ENCODE measurements around the gene TNS3. TPM values are rescaled to one million over a fixed set of nuclear protein-coding genes. Genes with fewer than 3 reads are reported as not detected.

Gene TNS3
- total and polyA plus RNA-seq, 2 donors (not counting 3 experiments of a cell fraction or from before 2014, with no cell fraction given), result 10.4 to 45.1 TPM

DNA sequence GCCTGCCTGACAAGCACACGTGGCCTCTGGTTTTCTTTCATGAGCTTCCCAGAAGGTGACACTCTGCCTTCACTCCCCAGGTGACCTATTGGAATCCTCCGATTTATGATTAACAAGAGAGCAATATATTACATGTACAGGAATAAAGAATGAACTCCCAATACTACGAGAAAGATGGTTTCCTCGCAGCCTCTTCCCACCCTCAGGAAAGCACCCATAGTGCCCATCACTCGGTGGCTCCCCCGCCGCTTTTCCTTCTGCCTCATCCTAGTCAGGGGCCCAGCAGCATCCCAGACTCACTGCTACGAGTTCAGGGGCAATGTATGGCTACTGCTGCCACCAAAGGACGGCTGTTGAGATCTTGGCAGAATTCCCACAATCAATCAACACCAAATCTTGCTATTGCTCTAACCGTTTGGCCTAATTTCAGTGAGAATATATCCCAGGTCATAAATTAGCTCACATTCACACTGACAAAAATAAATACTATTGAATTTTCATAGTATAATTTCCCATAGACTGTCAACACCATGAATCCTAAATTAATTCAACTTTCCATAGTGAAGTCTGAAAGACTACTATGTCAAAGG is 196.3 kb downstream of the TNS3 start:
- no peaks in the 10 kb centered on the region for H4K20me1 ChIP-seq (replicated peaks; ENCODE audit: control insufficient read depth, extremely low read depth, insufficient read depth, low read length)
- H2AFZ ChIP-seq (ENCODE audit: low read depth, low read length), result no peak overlapping the region
- H3K4me2 ChIP-seq (ENCODE audit: insufficient read depth, low read length), result no peak overlapping the region
- TF ChIP-seq POLR2AphosphoS5 (IDR thresholded peaks at IDR 0.05; ENCODE audit: insufficient read depth, low read depth, low read length), result no peak
- no peak for TF ChIP-seq EZH2 (IDR thresholded peaks at IDR 0.05; ENCODE audit: borderline replicate concordance, low read depth, low read length, severe bottlenecking)
- TF ChIP-seq, protein P1, sequence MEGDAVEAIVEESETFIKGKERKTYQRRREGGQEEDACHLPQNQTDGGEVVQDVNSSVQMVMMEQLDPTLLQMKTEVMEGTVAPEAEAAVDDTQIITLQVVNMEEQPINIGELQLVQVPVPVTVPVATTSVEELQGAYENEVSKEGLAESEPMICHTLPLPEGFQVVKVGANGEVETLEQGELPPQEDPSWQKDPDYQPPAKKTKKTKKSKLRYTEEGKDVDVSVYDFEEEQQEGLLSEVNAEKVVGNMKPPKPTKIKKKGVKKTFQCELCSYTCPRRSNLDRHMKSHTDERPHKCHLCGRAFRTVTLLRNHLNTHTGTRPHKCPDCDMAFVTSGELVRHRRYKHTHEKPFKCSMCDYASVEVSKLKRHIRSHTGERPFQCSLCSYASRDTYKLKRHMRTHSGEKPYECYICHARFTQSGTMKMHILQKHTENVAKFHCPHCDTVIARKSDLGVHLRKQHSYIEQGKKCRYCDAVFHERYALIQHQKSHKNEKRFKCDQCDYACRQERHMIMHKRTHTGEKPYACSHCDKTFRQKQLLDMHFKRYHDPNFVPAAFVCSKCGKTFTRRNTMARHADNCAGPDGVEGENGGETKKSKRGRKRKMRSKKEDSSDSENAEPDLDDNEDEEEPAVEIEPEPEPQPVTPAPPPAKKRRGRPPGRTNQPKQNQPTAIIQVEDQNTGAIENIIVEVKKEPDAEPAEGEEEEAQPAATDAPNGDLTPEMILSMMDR (IDR thresholded peaks at IDR 0.05; ENCODE audit: extremely low read depth in 1 of 2, insufficient read depth in 1 of 2, low read depth in 1 of 2, low read length in 2 of 2), result no peak
- no peak for TF ChIP-seq GATA2 (IDR thresholded peaks at IDR 0.05; ENCODE audit: insufficient read depth, insufficient read length, low read depth, low read length)
- TF ChIP-seq, protein P2, sequence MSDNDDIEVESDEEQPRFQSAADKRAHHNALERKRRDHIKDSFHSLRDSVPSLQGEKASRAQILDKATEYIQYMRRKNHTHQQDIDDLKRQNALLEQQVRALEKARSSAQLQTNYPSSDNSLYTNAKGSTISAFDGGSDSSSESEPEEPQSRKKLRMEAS (IDR thresholded peaks at IDR 0.05; ENCODE audit: insufficient read depth, insufficient read length), result no peak
- TF ChIP-seq FOS (IDR thresholded peaks at IDR 0.05; ENCODE audit: borderline replicate concordance, insufficient read depth, low read length), result no peak
- no peaks in the 10 kb centered on the region for H3K27me3 ChIP-seq (ENCODE audit: control insufficient read depth in 2 of 2, insufficient read depth in 2 of 2, low read length in 2 of 2)
- intact Hi-C loops (cut with micrococcal nuclease) (no loop called here), dilution Hi-C loops (cut with MboI; ENCODE audit: extremely low pct_ligation_motif_present, low sequenced_read_pairs) (no loop called here)
- H3K36me3 ChIP-seq (ENCODE audit: control insufficient read depth in 2 of 2, extremely low read depth in 1 of 2, insufficient read depth in 2 of 2, low read length in 2 of 2), result no peaks in the 10 kb centered on the region
- no peaks in the 10 kb centered on the region for H3K79me2 ChIP-seq (ENCODE audit: control insufficient read depth, insufficient read depth, low read length)
- POLR2A ChIA-PET, result no interaction called here
- FAIRE-seq (no peak), DNase-seq (ENCODE audit: low read depth, low spot score) (no peak)
- H3K9me3 ChIP-seq (replicated peaks; ENCODE audit: control insufficient read depth, insufficient read depth, low read length), result no peaks in the 10 kb centered on the region
- H3K27ac ChIP-seq (ENCODE audit: insufficient read depth, low read depth, low read length), result no peak overlapping the region
- H3K9me1 ChIP-seq (replicated peaks; ENCODE audit: control insufficient read depth, extremely low read depth, insufficient read depth, low read length), result no peaks in the 10 kb centered on the region
- CTCF ChIA-PET, result interaction anchor here (1.4 kb wide), 1 partner anchor 20 kb away, joined by 3 read pairs; no protein-coding TSS in a partner anchor
- H3K4me3 ChIP-seq (replicated peaks in 1 of 3; ENCODE audit: insufficient read depth in 1 of 3, low read depth in 1 of 3, low read length in 3 of 3), result no peak overlapping the region
- no peak overlapping the region for H3K9ac ChIP-seq (replicated peaks; ENCODE audit: extremely low read depth, insufficient read depth, low read length)
- BruUV-seq (replicated peaks), result no TSS peak
- H3K4me1 ChIP-seq (ENCODE audit: control insufficient read depth, extremely low read depth, insufficient read depth, low read length), result no peaks in the 10 kb centered on the region

All from endothelial cell of umbilical vein (primary cell).